SU-DHL-6 (cell line): ENCODE measurements around the gene CCNY.

Experiments used
- H2AFZ ChIP-seq: fragments of 200-600 bp; sonication (generic); 2 replicates; pipeline ENCODE4 v1.6.1; 2014; ENCODE audit warnings: low read depth, mild to moderate bottlenecking, moderate library complexity, mixed read lengths, antibody characterized with exemption, low read length; ENCODE audit not compliant: severe bottlenecking
- H3F3A ChIP-seq: fragments of 200-600 bp; shearing (Covaris generic); 2 replicates; pipeline ENCODE4 v1.6.0; 2016; ENCODE audit warnings: antibody characterized with exemption, mild to moderate bottlenecking; ENCODE audit not compliant: insufficient read depth
- H3K27ac ChIP-seq: fragments of 200-600 bp; sonication (generic); 2 replicates; pipeline ENCODE4 v1.5.1; 2016; ENCODE audit warnings: low read depth, mild to moderate bottlenecking, low read length, moderate library complexity, mixed read lengths
- H3K27me3 ChIP-seq: fragments of 200-600 bp; sonication (generic), shearing (Covaris generic); 2 replicates; pipeline ENCODE4 v1.6.0; 2014; ENCODE audit warnings: mild to moderate bottlenecking, low read length
- H3K36me3 ChIP-seq: fragments of 200-600 bp; sonication (generic); 2 replicates; pipeline ENCODE4 v1.6.1; 2014; ENCODE audit warnings: mild to moderate bottlenecking, low read length, mixed read lengths
- H3K4me2 ChIP-seq: fragments of 300-600, 200-600 bp; shearing (Covaris generic), sonication (generic); 2 replicates; pipeline ENCODE4 v1.6.0; 2014; ENCODE audit warnings: low read length, low read depth, mild to moderate bottlenecking; ENCODE audit not compliant: poor library complexity, severe bottlenecking
- H3K4me3 ChIP-seq: fragments of 200-600 bp; sonication (generic); 2 replicates; pipeline ENCODE4 v1.5.1; 2014; ENCODE audit warnings: antibody characterized with exemption, low read length, mild to moderate bottlenecking, mixed read lengths; ENCODE audit not compliant: insufficient read depth, poor library complexity, severe bottlenecking
- H3K79me2 ChIP-seq: fragments of 200-600 bp; sonication (generic); 2 replicates; pipeline ENCODE4 v1.6.1; 2014; ENCODE audit warnings: mild to moderate bottlenecking, low read length, moderate library complexity; ENCODE audit not compliant: insufficient read depth
- H3K9ac ChIP-seq: fragments of 200-600 bp; sonication (generic); 2 replicates; pipeline ENCODE4 v1.7.0; 2014; ENCODE audit warnings: mild to moderate bottlenecking, low read length
- H3K9me2 ChIP-seq: fragments of 200-600 bp; sonication (generic); replicated peaks from 2 replicates; pipeline ENCODE4 v1.6.1; 2014; ENCODE audit warnings: low read length; ENCODE audit not compliant: insufficient read depth
- H3K9me3 ChIP-seq: fragments of 200-600 bp; sonication (generic); 2 replicates; pipeline ENCODE4 v1.6.1; 2014; ENCODE audit warnings: low read length, mixed read lengths; ENCODE audit not compliant: insufficient read depth
- H4K20me1 ChIP-seq: fragments of 200-600 bp; sonication (generic); 2 replicates; pipeline ENCODE4 v1.6.1; 2014; ENCODE audit warnings: low read depth, mild to moderate bottlenecking, antibody characterized with exemption, low read length, moderate library complexity, mixed read lengths
- CTCF ChIP-seq: fragments of 200-600 bp; sonication (generic); IDR thresholded peaks from one replicate; pipeline ENCODE4 v1.5.1; 2017; ENCODE audit warnings: antibody characterized with exemption, mild to moderate bottlenecking, low read length, moderate library complexity; ENCODE audit not compliant: insufficient read depth, poor library complexity, severe bottlenecking
- EZH2phosphoT487 ChIP-seq: fragments of 200-600 bp; sonication (generic), shearing (Covaris generic); conservative IDR thresholded peaks from 2 replicates; pipeline ENCODE4 v1.6.1; 2018; ENCODE audit warnings: mild to moderate bottlenecking, antibody characterized with exemption, low read length, moderate library complexity, mixed read lengths

CCNY gene

GRCh38 chr10:35506741-35507140, 170.4 kb downstream of the CCNY start:
- no peaks in the 10 kb centered on the region for H3K79me2 ChIP-seq
- no peak for TF ChIP-seq CTCF
- TF ChIP-seq EZH2phosphoT487 = no peak
- H3K36me3 ChIP-seq = no peaks in the 10 kb centered on the region

DNA sequence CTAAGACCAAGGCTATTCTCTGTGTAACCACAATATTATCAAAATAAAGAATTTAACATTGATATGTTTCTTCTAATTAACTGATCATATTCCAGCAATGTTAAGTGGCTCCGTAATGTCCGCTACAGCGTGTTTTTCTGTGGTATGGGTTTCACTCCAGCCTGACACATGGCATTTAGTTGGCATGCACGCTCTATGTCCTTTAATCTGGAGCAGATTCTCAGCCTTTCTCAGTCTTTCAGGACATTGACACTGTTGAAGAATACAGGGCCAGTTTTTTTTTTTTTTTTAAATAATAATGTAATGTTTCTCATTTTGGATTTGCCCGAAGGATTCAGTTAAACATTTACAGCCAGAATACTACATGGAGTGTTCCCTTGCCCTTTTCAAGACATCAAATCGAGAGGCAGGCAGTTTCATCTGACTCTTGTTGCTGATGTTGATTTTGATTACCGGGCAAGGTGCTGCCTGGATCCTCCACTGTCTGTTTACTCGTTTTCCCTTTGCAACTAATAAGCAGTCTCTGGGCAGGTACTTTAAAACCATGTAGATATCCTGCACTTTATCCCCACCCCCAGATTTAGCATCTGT, 171.3 kb downstream of the CCNY start:
- Histone ChIP-seq H3K27me3 (no peaks in the 10 kb centered on the region), H3K36me3 (no peaks in the 10 kb centered on the region), H3K9ac (no peak overlapping the region), H3K4me2 (no peak overlapping the region), H3F3A (no peaks in the 10 kb centered on the region), H3K79me2 (no peaks in the 10 kb centered on the region), H3K9me2 (no peaks in the 10 kb centered on the region), H3K9me3 (no peaks in the 10 kb centered on the region), H3K27ac (no peak overlapping the region), H2AFZ (no peak overlapping the region), H4K20me1 (no peaks in the 10 kb centered on the region), H3K4me3 (no peak overlapping the region)
- TF ChIP-seq CTCF (no peak), EZH2phosphoT487 (no peak)

More at GRCh38 chr10:35506741-35507140, 170.4 kb downstream of the CCNY start:
- Histone ChIP-seq H2AFZ (no peak overlapping the region), H3K27me3 (no peaks in the 10 kb centered on the region), H3F3A (no peaks in the 10 kb centered on the region), H3K9me2 (no peaks in the 10 kb centered on the region), H3K9ac (no peak overlapping the region), H3K27ac (no peak overlapping the region), H4K20me1 (no peaks in the 10 kb centered on the region), H3K9me3 (no peaks in the 10 kb centered on the region), H3K4me2 (no peak overlapping the region), H3K4me3 (no peak overlapping the region)

DNA sequence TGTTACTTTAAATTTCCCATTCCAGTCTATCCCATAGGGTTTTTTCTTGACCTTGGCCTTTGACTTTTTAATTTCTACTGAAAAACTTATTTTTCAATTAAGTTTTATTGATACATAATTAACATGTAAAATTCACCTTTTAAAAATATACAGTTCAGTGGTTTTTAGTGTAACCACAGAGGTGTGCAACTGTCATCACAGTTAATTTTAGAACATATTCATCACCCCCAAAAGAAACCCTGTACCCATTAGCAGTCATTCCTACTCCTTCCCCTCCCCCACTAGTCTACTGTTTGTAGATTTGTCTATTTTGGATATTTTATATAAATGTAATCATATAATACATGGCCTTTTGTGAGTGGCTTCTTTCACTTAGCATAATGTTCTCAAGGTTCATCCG, 172.3 kb downstream of the CCNY start:
- no peak for TF ChIP-seq EZH2phosphoT487
- no peak for TF ChIP-seq CTCF
- no peaks in the 10 kb centered on the region for H3F3A ChIP-seq
- no peaks in the 10 kb centered on the region for H3K79me2 ChIP-seq
- no peak overlapping the region for H3K9ac ChIP-seq
- no peaks in the 10 kb centered on the region for H4K20me1 ChIP-seq
- no peak overlapping the region for H3K4me3 ChIP-seq
- no peaks in the 10 kb centered on the region for H3K36me3 ChIP-seq
- no peak overlapping the region for H2AFZ ChIP-seq
- no peak overlapping the region for H3K4me2 ChIP-seq
- H3K9me2 ChIP-seq = no peaks in the 10 kb centered on the region
- no peaks in the 10 kb centered on the region for H3K27me3 ChIP-seq
- no peaks in the 10 kb centered on the region for H3K9me3 ChIP-seq
- no peak overlapping the region for H3K27ac ChIP-seq

GRCh38 chr10:35510891-35511290, 174.6 kb downstream of the CCNY start:
- TF ChIP-seq EZH2phosphoT487 (no peak), CTCF (no peak)
- no peaks in the 10 kb centered on the region for H3K9me3 ChIP-seq
- H2AFZ ChIP-seq = no peak overlapping the region
- H3K36me3 ChIP-seq = no peaks in the 10 kb centered on the region
- no peak overlapping the region for H3K4me3 ChIP-seq
- no peak overlapping the region for H3K9ac ChIP-seq
- no peak overlapping the region for H3K4me2 ChIP-seq
- no peaks in the 10 kb centered on the region for H3K9me2 ChIP-seq
- no peak overlapping the region for H3K27ac ChIP-seq
- no peaks in the 10 kb centered on the region for H3K79me2 ChIP-seq
- no peaks in the 10 kb centered on the region for H4K20me1 ChIP-seq
- H3K27me3 ChIP-seq = no peaks in the 10 kb centered on the region
- H3F3A ChIP-seq = no peaks in the 10 kb centered on the region
